ENCODE measurements around the gene KRTAP5-10. TPM values are rescaled to one million over a fixed set of nuclear protein-coding genes. Genes with fewer than 3 reads are reported as not detected.
"Not testable (repeated sequence)": the region's sequence is repeated elsewhere in the genome, so short reads cannot be mapped to it uniquely, and the experiment has no call there.

The KRTAP5-10 gene
- total and polyA plus RNA-seq, 5 experiments from 2014 or later: not detected

DNA sequence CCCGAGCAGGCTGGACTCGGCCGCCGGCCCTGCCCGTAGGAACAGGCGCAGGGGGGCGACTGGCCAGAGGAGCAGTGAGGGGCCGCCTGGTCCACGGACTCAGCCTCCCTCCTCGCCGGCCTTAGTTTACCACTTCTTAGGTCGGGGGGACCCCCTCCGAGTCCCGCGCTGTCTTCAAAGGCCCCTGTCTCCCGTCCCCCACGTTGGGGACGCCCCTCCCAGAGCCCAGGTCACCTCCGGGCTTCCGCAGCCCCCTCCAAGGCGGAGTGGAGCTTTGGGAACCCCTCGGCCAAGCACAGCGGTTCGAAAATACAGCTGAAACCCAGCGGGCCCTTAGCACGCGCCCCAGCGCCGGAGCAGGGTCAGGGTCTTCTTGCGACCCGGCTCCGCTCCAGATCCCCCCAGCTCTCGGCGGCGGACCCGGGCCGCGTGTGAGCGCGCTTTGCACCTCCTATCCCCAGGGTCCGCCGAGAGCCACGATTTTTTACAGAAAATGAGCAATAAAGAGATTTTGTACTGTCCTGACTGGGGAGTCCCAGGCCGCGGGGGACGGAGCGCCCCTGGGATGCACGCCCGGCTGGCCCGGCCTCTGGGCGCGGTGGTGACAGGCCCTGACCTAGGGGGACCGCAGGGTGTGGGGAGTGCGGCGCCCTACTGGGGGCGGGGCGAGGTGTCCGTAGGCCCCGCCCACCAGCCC lies 42.3 kb downstream of the KRTAP5-10 start:
- H3K9me3 Mint-ChIP-seq, DNase-seq, ATAC-seq, H3K27ac Mint-ChIP-seq, POLR2A ChIA-PET, H3K36me3 Mint-ChIP-seq: not testable (repeated sequence)
- Mint-ChIP-seq H3K4me3 (peak overlapping the region in 6 of 10 donors; percentile 9 to 81 (median 50)), H3K27me3 (peaks cover 19 to 63% (median 41%) of the 10 kb centered on the region in 5 donors), H3K4me1 (peaks cover 5 to 12% (median 6%) of the 10 kb centered on the region in 4 donors)

DNA sequence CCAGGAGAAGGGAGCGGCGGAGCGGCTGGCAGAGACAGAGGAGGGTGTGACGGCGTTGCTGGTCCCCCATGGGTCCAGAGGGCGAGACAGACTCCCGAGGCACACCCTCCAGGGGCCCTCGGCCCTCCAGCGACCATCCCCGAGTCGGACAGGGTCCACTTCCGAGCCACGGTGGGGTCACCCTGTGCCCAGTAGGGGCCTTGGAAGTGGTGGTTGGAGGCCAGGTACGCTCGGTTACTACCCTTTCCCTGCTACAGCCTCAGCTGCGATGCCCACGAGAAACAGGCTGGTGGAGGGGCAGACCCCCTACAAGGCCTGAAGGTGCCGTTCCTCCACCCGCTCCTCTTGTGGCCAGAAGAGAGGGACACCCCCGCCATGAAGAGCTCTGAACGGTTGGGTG lies 42.9 kb downstream of the KRTAP5-10 start:
- DNase-seq, H3K36me3 Mint-ChIP-seq, H3K4me3 Mint-ChIP-seq, H3K9me3 Mint-ChIP-seq, ATAC-seq, POLR2A ChIA-PET, H3K27ac Mint-ChIP-seq: not testable (repeated sequence)
- Mint-ChIP-seq H3K27me3 (peaks cover 19 to 69% (median 41%) of the 10 kb centered on the region in 5 donors), H3K4me1 (peaks cover 5 to 12% (median 6%) of the 10 kb centered on the region in 4 donors)

DNA sequence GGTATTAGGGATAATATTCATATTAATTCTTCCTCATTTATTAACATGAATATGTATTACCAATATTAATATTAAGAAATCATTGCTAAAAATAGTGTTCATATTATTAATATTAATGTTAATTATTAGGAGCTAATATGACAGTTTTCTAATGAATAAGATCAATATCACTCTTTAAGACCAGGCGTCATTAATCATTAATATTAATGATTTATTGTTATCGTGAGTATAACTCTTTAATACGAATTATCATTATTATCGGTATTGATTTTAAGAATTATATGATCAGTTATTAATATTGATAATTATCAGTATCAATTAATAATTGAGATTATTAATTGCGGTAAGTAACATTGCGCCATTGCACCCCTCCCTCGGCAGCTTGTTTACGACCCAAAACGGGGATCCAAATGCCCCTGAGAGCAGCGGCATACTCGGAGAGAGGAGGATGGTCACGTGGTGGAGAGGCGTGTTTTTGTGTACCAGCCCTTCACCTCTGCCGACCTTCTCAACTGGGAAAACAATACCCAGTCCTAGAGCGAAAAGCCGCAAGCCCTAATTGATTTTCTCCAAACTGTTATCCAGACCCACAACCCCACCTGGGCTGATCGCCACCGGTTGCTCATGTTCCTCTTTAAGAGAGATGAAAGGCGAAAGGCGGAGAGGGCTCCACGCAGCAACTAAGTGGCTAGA lies 46.0 kb downstream of the KRTAP5-10 start:
- ATAC-seq, H3K4me3 Mint-ChIP-seq, POLR2A ChIA-PET, H3K36me3 Mint-ChIP-seq, H3K9me3 Mint-ChIP-seq, DNase-seq, H3K27ac Mint-ChIP-seq: not testable (repeated sequence)
- Mint-ChIP-seq H3K27me3 (peaks cover 18 to 56% (median 33%) of the 10 kb centered on the region in 5 donors), H3K4me1 (peaks cover 3 to 12% (median 3%) of the 10 kb centered on the region in 4 donors)

DNA sequence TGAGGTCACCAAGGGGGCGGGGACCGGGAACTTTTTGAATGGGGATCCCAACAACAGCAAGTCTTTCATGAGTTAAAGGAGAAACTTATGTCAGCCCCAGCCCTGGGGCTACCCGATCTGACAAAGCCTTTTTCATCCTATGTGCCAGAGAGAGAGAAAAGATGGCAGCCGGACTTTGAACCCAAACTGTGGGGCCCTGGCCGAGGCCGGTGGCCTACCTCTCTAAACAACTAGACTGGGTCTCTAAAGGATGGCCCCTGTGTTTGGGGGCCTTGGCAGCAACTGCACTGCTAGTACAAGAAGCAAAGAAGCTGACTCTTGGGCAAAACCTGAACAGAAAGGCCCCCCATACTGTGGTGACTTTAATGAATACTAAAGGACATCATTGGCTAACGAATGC lies 48.6 kb downstream of the KRTAP5-10 start:
- H3K27ac Mint-ChIP-seq, POLR2A ChIA-PET: not testable (repeated sequence)

DNA sequence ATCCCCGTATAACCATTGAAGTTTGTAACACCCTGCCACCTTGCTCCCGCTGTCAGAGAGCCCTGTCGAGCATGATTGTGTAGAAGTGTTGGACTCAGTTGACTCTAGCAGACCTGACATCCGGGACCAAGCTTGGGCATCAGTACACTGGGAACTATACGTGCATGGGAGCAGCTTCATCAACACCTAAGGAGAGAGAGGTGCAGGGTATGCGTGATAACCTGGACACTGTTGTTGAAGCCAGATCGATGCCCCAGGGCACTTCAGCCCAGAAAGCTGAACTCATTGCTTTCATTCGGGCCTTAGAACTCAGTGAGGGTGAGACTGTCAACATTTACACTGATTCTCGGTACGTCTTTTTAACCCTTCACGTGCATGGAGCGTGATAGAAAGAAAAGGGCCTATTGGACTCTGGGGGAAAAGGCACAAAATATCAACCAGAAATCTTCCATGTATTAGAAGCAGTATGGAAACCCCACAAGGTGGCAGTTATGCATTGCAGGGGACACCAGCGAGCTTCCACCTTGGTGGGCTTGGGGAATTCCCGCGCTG lies 49.1 kb downstream of the KRTAP5-10 start:
- not testable (repeated sequence) for H3K9me3 Mint-ChIP-seq

More for the DNA sequence above, 48.6 kb downstream of the KRTAP5-10 start:
- H3K27me3 Mint-ChIP-seq: peaks cover 15 to 50% (median 25%) of the 10 kb centered on the region in 5 donors
- H3K9me3 Mint-ChIP-seq, H3K36me3 Mint-ChIP-seq, H3K4me3 Mint-ChIP-seq, ATAC-seq, H3K4me1 Mint-ChIP-seq, DNase-seq: not testable (repeated sequence)

GRCh38 chr11:71615003-71615402 lies 49.6 kb downstream of the KRTAP5-10 start:
- H3K27ac Mint-ChIP-seq, H3K4me1 Mint-ChIP-seq, ATAC-seq, POLR2A ChIA-PET, H3K36me3 Mint-ChIP-seq, DNase-seq, H3K9me3 Mint-ChIP-seq, H3K4me3 Mint-ChIP-seq: not testable (repeated sequence)
- peaks cover 9 to 39% (median 17%) of the 10 kb centered on the region in 5 donors for H3K27me3 Mint-ChIP-seq

More for the DNA sequence above, 49.1 kb downstream of the KRTAP5-10 start:
- POLR2A ChIA-PET, H3K36me3 Mint-ChIP-seq, H3K4me1 Mint-ChIP-seq, H3K4me3 Mint-ChIP-seq, ATAC-seq, DNase-seq: not testable (repeated sequence)
- Mint-ChIP-seq H3K27ac (peak overlapping the region in 1 of 10 donors; percentile 11), H3K27me3 (peaks cover 11 to 44% (median 20%) of the 10 kb centered on the region in 5 donors)

Other genes starting within 250 kb of the KRTAP5-10 start
- 10 to 100 TPM; 17.1 to 17.4 TPM for gene DHCR7, start 117.2 kb upstream of the KRTAP5-10 start, total RNA-seq
- gene DHCR7, start 117.2 kb upstream of the KRTAP5-10 start, polyA plus RNA-seq: 10 to 100 TPM; 18.6 to 22.1 (median 18.7) TPM
- 100 to 1,000 TPM; 188 to 197 TPM for gene NADSYN1, start 112.4 kb upstream of the KRTAP5-10 start, total RNA-seq
- 10 to 100 TPM; 24.0 to 29.1 (median 25.9) TPM for gene NADSYN1, start 112.4 kb upstream of the KRTAP5-10 start, polyA plus RNA-seq
- gene KRTAP5-7, start 38.3 kb upstream of the KRTAP5-10 start, total RNA-seq: under 1 TPM in 1 of 2 experiments, not detected in 1; 0.55 TPM
- not detected for gene KRTAP5-7, start 38.3 kb upstream of the KRTAP5-10 start, polyA plus RNA-seq
- under 1 TPM in 1 of 2 experiments, not detected in 1; 0.42 TPM for gene KRTAP5-8, start 27.5 kb upstream of the KRTAP5-10 start, total RNA-seq
- not detected for gene KRTAP5-8, start 27.5 kb upstream of the KRTAP5-10 start, polyA plus RNA-seq
- under 1 TPM in 1 of 2 experiments, not detected in 1; 0.31 TPM for gene KRTAP5-9, start 17.1 kb upstream of the KRTAP5-10 start, total RNA-seq
- gene KRTAP5-9, start 17.1 kb upstream of the KRTAP5-10 start, polyA plus RNA-seq: not detected
- gene KRTAP5-11, start 17.3 kb downstream of the KRTAP5-10 start, total RNA-seq: not detected
- gene KRTAP5-11, start 17.3 kb downstream of the KRTAP5-10 start, polyA plus RNA-seq: not detected